GM21367 (cell line): ENCODE data around the gene SMIM35.

Source experiments
- ATAC-seq: cut with Tn5 transposase; IDR thresholded peaks from one replicate; pipeline ENCODE4 v1.9.1; 2021; ENCODE audit not compliant: unreplicated experiment

Gene SMIM35

DNA sequence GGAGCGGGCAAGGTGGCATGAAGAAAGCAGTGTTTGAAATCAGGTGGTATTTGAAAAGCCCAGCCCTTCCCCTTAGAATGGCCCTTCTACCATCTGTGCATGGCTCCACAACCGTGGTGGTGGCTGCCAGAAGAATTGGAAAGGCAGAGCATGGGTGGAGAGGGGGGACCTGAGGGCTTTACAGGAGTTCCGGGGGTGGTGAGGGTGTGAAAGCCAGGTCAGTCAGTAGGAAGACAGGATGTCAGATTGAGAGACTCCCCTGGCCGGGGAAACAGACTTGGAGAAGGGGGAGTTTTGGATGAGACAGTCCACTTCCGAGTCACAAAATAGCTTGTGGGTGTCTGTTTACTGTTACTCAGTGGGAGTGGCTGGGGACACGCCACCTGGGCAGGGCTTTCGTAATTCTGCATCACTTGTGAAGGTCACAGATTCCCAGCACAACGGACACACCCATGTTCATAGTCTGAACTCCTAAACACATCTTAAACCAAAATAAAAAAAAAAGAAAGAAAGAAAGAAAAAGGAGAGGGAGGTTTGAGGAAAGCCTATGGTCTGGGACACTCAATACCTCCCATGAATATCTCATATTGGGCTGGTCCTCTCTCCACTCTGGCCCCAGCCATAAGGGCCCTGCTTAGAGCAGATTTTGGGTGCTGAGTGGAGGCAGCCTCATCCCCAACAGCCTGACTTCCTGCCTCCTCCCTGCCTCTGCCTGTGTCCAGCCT, 24.4 kb upstream of the SMIM35 start:
- ATAC-seq = no peak

DNA sequence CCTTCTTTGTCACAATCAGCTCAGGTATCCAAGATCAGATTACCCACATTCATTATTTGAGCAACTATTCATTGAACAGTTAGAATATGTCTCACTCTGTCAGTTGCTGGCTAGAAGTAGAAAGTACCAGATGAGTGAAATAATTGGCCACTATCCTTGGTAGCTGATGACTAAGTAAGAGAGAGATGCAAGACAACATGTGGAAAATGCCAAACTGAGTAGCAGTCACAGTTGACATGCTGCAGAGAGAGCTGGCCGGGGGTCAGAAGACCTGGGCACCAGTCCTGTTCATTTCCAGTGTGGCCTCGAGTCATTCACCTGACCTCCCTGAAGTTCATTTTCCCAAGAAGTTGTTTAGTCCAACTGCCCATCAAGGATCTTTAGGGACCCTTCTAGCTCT, 22.5 kb upstream of the SMIM35 start:
- no peak for ATAC-seq

DNA sequence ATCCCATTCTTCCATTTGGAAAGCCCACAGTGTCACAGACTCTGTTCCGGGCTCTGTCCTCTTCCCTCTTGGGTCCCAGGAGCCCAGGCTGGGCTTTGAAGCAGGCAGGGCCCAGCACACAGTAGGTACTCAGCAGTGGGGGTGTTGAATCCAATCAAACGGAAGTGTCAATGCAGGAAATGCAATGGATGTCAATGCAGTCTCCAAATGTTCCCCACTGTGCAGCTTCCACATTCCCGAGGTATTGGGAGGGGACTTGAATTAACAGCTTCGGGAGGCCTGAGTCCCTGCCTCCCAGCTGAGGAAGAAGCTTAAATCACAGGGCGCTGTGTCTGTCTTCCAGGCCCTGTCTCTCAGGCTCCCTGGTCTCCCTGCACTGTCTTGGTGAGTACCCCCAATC, 21.8 kb upstream of the SMIM35 start:
- no peak for ATAC-seq

DNA sequence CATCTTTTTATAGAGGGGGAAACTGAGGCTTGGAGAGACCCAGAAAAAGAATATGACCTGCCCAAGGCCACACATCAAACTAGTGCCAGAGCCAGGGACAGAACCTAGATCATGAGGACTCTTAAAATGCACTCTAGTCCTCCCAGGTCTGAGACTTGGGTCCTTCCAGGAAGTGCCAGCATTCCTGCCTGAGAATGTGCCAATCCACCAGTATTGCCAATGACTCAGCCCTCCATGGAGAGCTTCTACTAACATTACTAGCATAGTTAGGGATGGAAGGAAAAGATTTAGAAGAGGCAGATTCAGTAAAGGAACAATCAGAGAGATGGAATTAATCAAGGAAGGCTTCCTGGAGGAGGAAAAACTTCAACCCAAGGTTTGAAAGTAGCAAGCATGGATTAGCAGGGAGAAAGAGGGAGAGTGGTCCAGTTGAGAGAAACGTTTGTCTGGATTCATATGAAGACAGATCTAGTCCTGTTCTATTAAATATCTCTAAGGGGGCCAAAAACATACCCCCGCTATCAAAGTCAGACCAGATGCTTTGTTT, 20.1 kb upstream of the SMIM35 start:
- no peak for ATAC-seq

DNA sequence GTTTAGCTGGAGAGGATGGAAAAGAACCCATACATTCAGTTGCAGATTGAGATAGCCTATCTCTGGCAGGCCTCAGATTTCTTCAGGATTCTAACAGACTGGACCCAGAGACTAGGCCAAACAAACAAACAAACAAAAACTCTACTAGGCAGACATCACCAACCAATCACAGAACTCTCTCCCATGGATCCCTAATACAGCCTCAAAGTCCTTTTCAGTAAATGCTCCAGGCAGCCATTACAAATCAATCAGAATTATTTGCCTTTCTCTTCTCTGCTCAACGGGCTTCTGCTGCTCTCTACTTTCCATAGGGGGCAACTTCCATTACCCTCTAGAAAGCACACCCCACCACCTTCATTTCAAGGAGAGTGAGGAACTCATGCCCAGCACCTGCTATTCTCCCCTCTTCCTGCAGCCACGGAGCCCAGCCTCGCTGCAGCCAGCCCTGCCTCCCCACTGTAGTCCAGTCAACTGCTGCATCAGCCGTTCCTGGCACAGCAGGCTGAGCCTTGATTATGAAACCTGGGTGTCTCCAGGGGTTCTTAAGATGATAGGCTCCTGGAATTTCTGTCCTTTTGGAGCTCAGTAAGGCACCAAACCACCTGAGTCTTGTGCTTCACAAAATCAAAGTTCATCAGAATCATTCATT, 19.0 kb upstream of the SMIM35 start:
- no peak for ATAC-seq

DNA sequence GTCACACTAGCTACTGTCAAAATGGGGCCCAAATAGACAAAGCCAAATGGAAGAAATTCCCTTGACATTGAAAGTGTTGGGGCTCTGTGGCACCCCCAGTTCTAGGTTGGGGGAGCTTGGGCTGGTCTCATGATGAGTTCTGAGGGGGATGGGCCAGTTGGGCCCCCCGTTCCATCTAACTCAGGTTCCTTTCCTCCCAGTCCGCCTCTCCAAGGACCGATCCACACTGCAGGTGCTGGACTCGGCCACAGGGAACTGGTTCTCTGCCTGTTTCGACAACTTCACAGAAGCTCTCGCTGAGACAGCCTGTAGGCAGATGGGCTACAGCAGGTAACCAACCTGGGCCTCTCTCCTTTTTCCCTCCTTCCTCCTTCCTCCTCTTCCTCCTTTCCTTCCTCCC, 17.7 kb upstream of the SMIM35 start:
- ATAC-seq = no peak

DNA sequence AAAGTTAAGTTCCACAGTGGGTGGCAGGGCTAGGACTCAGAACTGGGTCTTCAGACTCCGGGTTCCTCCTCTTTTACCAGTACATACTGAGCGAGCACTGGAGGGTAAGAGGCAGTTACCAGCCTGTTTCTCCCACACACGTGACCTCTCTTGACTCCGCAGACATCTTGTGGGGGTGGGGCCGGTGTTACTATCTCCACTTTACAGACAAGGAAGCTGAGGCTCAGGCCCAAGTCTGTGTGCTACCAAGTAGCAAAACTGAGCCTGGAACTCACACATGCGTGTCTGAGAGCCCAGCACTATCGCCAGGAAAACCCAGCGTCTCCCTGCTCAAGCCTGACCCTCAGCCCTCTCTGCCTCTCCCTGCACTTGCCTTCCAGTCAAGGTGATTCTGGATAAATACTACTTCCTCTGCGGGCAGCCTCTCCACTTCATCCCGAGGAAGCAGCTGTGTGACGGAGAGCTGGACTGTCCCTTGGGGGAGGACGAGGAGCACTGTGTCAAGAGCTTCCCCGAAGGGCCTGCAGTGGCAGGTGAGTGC, 16.0 kb upstream of the SMIM35 start:
- ATAC-seq = no peak

DNA sequence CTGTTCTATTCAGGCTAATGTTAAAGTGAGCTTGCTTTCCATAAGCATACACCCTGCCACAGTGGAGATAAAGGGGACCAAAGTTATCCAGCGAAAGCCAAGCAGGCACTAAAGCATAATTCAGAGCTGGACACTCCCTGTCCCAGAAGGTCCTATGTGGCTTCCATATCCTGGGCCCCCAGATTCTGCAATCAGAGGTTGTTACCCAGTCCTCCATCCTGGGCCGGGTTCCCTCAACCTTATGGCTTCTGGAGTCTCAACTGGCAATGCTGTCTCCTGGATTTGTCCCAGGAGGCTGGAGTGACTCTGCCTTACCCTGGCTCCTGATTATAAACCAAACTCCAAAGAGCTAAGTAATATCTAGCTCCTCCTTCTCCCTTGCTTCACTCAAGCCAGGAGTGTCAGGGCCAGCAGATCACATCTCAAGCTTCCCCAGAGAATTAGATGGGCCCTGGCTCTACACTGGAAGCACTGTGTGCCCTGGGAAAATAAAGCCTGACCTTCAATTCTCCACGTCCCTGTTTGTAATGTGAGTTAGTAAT, 14.0 kb upstream of the SMIM35 start:
- ATAC-seq = no peak

DNA sequence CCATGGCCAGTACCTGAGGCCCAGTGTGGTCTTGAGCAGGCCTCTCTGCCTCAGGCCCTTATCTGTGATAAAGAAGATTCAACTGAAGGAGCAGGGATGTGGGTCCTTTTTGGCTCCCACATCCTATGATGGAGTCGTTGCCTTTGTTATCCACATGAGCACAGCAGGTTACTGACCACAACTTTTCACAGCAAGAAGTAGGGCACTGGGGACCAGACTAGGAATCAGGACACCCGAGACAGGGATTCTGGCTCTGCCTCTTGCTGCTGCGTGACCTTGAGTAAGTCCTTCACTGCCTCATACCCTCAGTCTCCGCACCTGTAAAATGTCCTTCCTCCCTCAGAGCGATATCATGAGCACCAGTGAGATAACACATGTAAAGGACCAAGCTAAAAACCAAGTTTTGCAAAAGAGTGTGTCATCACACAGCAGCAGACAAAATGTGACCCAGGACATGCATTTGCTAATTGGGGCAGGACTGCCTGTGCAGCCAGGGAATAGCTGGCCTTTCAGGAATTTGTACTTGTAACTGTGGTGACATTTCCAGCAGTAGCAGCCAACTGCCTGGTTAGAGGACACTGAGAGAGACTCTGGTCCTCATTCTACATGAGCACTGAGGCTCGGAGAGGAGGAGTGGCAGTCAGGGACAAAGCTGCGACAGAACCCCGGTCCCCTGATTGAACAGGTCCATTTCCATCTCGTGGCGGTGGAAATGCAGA, 13.2 kb upstream of the SMIM35 start:
- no peak for ATAC-seq

DNA sequence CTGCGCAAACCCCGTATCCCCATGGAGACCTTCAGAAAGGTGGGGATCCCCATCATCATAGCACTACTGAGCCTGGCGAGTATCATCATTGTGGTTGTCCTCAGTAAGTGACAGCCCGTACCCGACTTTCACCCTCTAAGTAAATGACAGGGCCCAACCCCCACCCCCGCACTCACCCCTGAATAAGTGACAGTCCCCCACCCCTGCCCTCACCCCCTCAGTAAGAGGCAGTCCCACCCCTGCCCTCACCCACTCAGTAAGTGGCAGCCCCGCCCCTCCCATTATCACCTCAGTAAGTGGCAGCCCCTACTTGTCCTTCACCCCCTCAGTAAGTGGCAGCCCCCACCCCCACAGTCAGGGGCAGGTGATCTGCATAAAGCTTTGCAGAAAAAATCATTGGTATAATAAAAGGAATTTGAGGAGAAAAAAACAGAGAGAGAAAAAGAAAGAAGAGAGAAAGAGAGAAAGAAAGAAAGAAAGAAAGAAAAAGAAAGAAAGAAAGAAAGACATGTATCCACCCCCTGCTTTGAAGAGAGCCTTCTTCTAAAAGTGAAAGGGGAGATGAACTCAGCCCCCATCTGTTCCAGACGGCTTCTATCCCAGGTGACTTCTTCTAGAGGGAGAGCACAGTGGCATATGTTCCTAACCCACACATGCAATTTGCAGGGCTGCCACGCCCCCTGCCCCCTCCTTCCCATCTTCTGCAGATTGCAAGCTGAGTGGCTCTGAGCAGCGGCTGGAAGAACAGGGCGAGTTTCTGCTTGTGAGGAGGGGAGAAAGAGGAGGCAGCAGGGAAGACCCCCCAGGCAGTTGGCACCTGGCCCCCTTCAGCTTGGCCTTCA, 12.5 kb upstream of the SMIM35 start:
- no peak for ATAC-seq

DNA sequence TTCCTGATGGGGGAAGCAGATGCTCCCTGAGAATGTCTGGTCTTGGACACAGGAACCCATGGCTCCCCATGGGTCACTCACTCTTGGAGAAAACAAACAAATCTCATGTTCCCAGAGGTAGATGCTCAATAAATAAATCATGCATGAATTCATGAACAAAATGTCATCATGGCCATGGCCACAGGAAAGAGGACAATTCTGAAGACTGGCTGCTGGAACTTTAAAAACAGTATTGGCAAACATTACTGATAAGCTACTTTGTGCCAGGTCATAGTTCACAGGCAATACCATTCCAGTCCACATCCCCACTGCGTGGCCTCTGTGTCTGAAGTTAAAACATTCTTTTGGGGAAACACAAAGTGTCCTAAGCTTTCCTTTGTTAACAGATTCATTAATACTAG, 9.2 kb upstream of the SMIM35 start:
- no peak for ATAC-seq

DNA sequence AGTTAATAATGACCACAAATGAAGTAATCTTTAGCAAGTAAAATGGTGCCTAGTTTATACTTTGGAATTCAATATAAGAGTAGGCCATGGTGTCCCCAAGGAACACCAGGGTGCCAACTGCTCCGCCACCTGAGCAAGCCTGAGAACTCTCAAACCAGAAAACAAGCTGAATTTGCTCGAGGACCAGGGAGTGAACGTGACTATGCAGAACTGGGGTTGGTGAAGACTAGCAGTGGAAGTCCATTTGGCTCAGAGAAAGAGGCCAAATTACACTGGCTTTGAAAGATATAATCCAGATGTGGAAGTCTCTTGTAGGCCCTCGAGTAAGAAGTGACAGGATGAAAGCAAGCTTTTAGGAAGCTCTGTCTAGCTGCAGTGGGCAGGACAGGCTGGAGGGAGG, 8.7 kb upstream of the SMIM35 start:
- ATAC-seq = no peak

DNA sequence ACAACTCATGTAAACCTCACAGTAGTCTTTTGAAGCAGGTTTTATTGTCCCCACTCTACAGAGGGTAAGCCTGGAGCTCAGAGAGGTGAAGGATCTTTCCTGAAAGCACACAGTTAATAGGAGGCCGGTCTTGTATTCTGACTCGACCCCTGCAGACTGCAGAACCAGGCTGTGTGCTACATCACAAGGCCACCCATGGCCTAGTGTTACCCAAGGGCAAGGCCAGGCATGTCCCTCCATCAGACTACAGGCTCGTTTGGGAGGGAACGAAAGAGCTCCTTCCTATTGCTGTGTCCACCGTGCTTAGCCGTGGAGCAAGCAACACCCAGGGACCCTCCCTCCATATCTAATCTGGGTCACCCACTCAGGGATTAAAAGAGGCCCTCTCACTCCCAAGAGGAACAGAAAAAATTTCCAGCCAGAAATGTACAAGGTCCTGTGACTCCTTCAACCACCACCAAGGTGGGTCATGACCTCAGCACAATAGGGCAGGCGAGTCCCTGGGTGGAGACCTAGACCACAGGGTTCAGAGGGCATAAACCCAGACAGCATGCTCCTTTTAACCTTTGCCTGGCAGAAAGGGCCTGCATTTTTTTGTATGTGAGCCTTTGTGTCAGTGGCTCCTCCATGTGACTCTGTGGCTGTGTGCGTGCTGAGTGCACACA, 6.3 kb upstream of the SMIM35 start:
- ATAC-seq = no peak

DNA sequence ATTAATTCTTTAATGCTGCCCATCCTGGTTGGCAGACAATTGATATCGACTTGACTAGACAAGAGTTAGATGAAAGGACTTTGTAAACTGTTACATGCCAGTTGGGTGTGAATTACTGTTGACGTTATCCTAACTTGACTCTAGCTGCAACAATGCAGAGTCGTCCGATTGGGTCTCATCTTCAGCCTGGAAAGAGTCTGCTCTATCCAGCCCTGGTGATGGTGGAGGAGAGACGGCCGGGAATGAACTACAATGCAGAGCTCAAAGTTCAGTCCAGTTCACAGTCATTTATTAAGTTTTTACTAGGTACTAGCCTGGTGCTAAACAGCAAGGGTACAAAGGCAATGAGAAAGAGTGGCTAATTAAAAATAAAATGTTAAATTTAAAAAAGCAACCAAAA, 4.9 kb upstream of the SMIM35 start:
- ATAC-seq = no peak

DNA sequence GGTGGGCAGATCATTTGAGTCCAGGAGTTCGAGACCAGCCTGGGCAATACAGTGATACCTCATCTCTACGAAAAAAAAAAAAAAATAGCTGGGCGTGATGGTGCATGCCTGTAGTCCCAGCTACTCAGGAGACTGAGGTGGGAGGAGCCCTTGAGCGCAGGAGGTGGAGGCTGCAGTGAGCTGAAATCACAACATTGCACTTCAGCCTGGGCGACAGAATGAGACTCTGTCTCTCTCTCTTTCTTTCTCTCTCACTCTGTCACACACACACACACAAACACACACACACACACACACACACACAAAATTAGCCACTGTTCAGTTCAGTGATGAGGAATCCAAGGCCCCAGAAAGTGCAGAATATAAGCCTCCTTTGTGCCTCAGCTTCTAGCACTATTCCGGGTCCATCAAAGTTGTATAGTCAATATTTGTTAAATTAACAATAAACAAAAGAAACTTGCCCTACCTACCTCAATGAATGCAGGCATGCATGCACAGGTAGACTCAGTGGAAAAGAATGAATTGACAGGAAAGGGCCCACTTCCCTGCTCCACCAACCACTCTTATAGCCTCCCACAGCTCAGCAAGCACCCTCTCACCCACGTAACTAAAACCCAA, 3.9 kb upstream of the SMIM35 start:
- ATAC-seq = no peak

DNA sequence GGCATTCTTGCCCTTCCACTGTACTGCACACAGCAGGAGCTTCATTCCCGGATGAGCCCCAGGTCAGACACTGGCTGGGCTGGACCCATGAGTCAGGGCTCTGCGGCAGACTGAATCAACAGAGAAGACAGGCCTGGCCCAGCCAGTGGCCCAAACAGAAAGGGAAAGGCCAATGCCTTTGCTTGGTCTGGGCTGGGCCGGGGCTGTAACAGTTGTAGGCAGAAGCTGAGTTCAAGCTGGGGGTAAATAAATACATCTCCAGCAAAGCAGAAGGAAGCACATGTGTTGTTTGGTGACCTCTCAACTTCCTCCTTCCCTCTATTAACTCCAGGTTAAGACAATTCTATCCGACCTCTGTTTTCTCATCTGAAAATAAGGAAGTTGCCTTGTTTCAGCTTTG, 1.8 kb upstream of the SMIM35 start:
- no peak for ATAC-seq

DNA sequence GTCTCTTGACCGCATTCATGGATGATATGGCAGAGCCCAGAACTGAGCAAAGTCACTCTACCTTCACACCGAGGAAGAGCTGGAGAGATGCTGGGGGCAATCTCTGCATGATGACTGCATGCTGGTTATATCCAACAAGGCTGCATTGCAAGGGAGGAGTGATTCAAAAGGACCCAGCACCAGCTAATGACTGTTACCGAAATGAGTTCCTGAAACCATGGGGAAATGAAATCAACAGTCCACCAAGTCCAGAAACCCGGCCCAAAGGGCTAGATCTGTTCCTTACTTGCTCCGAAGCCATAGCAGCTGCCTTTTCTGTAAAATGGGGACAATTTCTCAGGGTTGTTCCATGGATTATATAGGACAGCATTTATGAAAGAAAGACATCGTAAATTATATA, 1.2 kb upstream of the SMIM35 start:
- ATAC-seq = no peak

DNA sequence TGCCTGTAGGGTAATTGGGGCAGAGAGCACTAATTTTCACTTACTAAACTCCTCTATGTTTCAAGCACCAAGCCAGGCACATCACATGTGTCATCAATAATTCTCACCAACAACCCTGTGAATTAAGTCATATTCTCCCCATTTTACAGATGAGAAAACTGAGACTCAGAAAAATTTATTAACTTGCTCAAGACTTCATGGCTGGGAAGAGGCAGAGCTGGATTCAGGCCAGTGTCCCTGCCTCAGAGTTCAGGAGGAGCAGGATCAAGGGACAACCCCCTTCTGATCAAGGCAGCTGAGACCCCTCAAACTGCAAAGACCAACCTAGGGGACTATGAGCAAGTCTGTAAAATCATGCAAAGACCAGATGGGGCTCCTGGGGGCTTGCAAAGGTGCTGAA, 2.1 kb downstream of the SMIM35 start:
- ATAC-seq = no peak

DNA sequence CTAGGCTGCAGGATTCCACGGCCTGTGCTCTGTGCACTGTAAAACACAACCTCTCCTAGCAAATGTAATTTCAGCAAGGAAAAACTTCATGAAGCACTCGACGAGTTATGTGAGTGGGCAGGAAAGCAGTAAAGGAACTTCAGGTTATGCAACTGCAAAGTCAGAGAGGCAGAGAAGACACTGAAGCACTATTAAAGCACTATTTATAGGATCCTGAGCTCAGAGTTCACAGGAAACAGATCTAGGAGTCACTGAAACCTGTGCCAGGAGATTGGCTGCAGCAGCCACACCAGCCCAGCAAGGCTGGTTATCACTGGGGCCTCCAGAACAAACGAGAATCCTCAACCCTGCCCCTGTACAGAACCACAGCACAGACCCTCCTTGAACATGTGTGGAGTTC, 2.5 kb downstream of the SMIM35 start:
- ATAC-seq = no peak
